ENCODE results near the gene CDCP1.

DNA sequence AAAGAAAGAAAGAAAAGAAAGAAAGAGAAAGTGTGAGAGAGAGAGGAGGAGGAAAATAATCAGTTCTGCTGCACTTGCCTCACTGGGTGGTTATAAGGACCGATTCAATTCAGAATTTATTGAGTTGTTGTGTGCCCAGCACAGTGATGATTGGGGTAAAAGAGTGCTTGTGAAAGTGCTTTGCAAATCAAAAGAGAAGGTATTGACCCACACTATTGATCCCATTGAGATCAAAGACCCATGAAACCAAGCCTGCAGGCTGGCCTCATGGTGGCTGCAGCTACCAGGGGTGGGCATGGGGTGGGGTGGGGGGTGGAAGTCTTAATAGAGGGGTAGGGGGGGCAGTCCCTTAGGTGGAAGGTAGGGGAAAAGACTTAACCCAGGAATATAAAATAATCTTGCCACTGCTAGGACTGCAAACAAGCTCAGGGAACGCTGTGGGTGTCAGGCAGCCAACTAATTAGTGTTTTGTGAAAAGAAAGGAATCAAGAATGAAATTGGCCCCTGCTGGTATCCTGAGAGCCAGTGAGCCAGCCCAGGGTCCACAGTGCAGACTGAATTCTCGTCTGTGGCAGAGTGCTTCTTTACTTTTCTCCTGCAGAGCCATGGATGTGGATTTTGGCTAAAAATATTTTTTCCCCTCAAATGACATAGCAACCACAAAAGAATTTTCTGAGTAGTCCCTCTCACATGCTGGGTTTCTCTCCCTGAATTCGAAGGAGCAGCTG, 85.8 kb downstream of the CDCP1 start:
- TF ChIP-seq, protein P1, sequence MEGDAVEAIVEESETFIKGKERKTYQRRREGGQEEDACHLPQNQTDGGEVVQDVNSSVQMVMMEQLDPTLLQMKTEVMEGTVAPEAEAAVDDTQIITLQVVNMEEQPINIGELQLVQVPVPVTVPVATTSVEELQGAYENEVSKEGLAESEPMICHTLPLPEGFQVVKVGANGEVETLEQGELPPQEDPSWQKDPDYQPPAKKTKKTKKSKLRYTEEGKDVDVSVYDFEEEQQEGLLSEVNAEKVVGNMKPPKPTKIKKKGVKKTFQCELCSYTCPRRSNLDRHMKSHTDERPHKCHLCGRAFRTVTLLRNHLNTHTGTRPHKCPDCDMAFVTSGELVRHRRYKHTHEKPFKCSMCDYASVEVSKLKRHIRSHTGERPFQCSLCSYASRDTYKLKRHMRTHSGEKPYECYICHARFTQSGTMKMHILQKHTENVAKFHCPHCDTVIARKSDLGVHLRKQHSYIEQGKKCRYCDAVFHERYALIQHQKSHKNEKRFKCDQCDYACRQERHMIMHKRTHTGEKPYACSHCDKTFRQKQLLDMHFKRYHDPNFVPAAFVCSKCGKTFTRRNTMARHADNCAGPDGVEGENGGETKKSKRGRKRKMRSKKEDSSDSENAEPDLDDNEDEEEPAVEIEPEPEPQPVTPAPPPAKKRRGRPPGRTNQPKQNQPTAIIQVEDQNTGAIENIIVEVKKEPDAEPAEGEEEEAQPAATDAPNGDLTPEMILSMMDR (conservative IDR thresholded peaks at IDR 0.05) = no peak
- TF ChIP-seq ZFX (IDR thresholded peaks at IDR 0.05) = no peak
